GM19351 (cell line): ENCODE data around the gene AMH.
"Not testable (repeated sequence)": the region's sequence is repeated elsewhere in the genome, so short reads cannot be mapped to it uniquely, and the experiment has no call there.

Experiments used
- ATAC-seq: cut with Tn5 transposase; IDR thresholded peaks from one replicate; pipeline ENCODE4 v1.9.1; 2021; ENCODE audit warnings: mild to moderate bottlenecking, moderate library complexity; ENCODE audit not compliant: unreplicated experiment

AMH gene

GRCh38 chr19:2249010-2249866 lies at the start of gene AMH:
AMH (plus strand) TSS chr19:2249323; CDS start chr19:2249333, 10 bp downstream.
- ATAC-seq: no peak

GRCh38 chr19:2199861-2200623 lies 49.1 kb upstream of the AMH start:
- no peak for ATAC-seq

GRCh38 chr19:2200624-2201294 lies 48.4 kb upstream of the AMH start:
- ATAC-seq: not testable (repeated sequence)

GRCh38 chr19:2201473-2202148 lies 47.5 kb upstream of the AMH start:
- ATAC-seq: no peak

GRCh38 chr19:2202366-2202765 lies 46.8 kb upstream of the AMH start:
- no peak for ATAC-seq

GRCh38 chr19:2207008-2207407 lies 42.1 kb upstream of the AMH start:
- ATAC-seq: no peak

GRCh38 chr19:2207991-2208860 lies 40.9 kb upstream of the AMH start:
- ATAC-seq: no peak

GRCh38 chr19:2208975-2209374 lies 40.1 kb upstream of the AMH start:
- no peak for ATAC-seq

GRCh38 chr19:2209408-2209807 lies 39.7 kb upstream of the AMH start:
- ATAC-seq: no peak

GRCh38 chr19:2210206-2210605 lies 38.9 kb upstream of the AMH start:
- no peak for ATAC-seq

- no peak for ATAC-seq
These were observed 38.0 kb upstream of the AMH start for GRCh38 chr19:2210987-2211740.

- ATAC-seq: no peak
These were observed 36.0 kb upstream of the AMH start for GRCh38 chr19:2212861-2213711.

- ATAC-seq: no peak
These were observed 35.3 kb upstream of the AMH start for GRCh38 chr19:2213799-2214198.

- no peak for ATAC-seq
These were observed 34.9 kb upstream of the AMH start for GRCh38 chr19:2214251-2214650.

GRCh38 chr19:2215281-2215751 lies 33.8 kb upstream of the AMH start:
- no peak for ATAC-seq

GRCh38 chr19:2216361-2217225 lies 32.5 kb upstream of the AMH start:
- ATAC-seq: no peak

GRCh38 chr19:2217591-2217990 lies 31.5 kb upstream of the AMH start:
- no peak for ATAC-seq
